Fibroblast of skin of scalp (primary cell): Measurements from ENCODE around the gene SAP30L. TPM values are rescaled to one million over a fixed set of nuclear protein-coding genes. Genes with fewer than 3 reads are reported as not detected.
A peak's percentile ranks its signal among the peaks of the same experiment; 100 is the strongest.

Experiments used
- DNase-seq: peaks from one replicate; pipeline ENCODE4 v3.0.0-alpha.2; 2013
- polyA plus RNA-seq, 2 experiments: library from polyadenylated mRNA; unstranded; fragments of 120-200 nt; gene quantifications; one replicate each; pipeline ENCODE4 v1.2.1, GENCODE V29; 2013; ENCODE audit not compliant: insufficient read length in 2 of 2

Gene SAP30L, protein sequence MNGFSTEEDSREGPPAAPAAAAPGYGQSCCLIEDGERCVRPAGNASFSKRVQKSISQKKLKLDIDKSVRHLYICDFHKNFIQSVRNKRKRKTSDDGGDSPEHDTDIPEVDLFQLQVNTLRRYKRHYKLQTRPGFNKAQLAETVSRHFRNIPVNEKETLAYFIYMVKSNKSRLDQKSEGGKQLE
- polyA plus RNA-seq (2013, experiment 1 of 2; ENCODE audit: insufficient read length), result 29.3 TPM
- polyA plus RNA-seq (2013, experiment 2 of 2; ENCODE audit: insufficient read length), result 26.1 TPM

DNA sequence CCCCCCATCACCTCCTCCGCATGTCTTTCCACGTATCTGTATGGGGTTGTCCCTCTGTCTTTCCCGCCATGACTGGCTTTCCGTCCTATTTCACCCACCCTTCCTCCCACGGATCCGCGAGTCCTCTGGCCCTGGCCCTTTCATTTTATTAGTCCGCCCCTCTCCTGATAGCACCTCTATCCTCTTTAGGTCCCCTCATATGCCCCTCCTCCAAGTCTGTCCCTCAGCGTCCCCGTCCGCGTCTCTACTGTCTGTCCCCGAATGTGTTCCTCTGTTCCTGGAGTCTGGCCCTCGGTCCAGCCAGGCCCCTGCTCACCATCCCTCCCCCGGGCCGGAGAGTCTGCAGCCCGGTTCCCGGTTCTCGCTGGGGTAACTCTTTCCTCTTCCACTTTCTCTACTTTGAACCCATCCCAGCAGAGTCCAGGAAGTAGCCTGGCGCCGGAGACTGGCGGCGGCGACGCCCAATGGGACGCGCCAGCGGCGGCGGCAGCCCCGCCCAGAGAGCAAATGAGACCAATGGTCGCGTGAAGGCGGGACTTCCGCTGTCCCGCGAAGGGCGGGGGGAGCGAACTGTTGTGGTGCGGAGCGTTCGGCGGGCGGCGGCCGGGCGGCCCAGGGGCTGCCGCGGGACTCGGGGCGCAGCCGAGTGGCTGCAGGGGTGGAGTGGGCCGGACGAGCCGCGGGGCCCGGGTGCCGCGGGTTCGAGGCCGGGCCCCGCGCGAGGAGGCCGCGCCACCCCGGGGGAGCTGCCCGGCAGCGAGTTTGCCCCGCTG, at the start of gene SAP30L:
Gene SAP30L, plus strand, starts transcription at position 576 of the 773 bp plus-strand sequence. CDS start 608 bp downstream, outside the sequence.
- DNase-seq, result peak; percentile 94

DNA sequence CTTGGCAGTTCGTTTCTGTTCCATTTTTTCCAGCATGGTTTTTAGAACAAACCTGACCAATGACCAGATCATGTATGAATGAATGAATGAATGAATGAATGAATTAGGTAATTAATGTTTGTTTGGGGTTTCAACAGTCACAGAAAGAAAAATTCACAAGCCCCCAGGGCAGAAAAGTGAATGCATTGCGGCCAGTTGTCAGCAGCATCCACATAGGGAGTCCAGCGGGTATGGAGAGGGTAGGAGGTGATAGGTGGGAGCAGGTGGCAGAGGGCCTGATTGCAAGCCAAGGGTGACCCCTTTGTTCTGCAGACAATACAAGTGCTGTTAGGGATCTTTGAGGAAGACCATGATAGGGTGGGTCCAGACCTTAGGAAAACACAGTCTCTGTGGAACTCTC, 49.7 kb upstream of the SAP30L start:
- no peak for DNase-seq

DNA sequence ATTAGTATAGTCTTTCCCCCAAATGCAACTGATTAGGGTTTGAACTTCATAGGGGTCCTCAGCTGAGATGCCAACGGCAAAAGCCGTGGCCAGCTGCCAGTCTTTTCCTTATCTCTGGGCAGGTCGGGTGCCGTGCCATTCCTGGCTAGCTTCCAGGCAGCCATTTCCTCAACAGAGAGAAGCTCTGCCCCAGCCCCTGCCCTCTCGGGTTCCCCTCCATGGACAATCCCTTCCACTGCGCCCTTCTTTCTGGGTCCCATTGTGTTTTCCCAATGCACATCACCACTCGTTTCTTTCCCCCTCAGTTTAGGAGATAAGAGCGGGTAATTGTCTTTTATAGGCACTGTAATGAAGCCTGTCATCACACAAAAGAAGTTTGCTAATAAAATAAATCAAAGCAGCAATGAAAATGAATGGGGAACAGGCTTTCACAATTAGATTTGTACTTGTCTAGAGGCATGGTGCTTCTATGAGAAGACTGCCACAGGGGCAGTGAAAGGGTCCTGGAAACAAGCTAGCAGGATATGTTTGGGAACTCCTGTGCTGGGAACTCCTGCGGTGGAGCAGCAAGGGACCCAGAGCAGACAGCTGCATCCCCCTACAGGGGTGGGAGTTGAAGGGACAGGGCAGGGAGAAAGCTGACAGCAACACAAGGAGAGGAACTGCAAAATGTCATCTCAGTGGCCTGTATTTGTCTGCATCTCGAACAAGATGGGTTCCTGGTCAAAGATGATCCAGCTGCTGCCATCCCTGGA, 48.0 kb upstream of the SAP30L start:
- no peak for DNase-seq

GRCh38 chr5:154400678-154401077, 45.1 kb upstream of the SAP30L start:
- DNase-seq, result no peak

- DNase-seq, result no peak
Observed at GRCh38 chr5:154401355-154401754, 44.4 kb upstream of the SAP30L start.

DNA sequence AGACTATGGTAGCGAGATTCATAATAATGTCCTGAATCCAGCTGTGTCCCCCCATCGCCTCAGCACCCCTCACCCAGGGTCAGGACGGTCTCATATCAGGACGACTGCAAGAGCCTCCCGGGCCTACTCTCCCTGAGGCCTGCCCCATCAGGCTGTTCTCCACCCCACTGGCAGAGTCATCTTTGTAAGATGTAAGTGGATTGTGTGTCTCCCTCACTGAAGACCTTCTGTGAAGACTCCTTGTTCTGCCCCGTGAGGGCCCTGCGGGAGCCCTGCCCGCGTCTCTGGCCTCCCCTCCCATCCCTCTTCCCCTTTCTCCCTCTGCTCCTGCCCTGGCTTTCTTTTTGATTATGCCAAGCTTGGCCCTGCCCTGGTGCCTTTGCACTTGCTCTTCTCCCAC, 43.9 kb upstream of the SAP30L start:
- DNase-seq, result no peak

DNA sequence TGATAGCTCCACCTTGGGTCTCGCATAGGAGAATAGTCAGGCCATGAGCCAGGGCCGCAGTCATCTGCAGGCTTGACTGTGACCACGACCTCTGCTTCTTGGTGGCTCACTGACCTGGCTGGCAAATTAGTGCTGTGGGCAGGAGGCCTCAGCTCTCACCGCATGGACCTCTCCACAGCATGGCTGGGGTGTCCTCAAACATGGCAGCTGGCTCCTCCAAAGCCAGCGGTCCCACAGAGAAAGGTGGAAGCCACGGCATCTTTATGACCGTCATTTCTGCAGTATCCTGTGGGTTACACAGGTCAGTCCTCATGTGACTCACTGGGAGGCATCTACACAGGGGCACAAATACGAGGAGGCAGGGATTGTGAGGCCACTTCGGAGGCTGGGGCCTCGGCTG, 43.2 kb upstream of the SAP30L start:
- DNase-seq, result no peak

GRCh38 chr5:154403234-154403633, 42.6 kb upstream of the SAP30L start:
- peak; percentile 19 for DNase-seq

GRCh38 chr5:154403776-154404387, 41.9 kb upstream of the SAP30L start:
- DNase-seq, result no peak

- DNase-seq, result peak; percentile 80
Observed at GRCh38 chr5:154405078-154405792, 40.6 kb upstream of the SAP30L start.

GRCh38 chr5:154406231-154406630, 39.6 kb upstream of the SAP30L start:
- DNase-seq, result no peak

DNA sequence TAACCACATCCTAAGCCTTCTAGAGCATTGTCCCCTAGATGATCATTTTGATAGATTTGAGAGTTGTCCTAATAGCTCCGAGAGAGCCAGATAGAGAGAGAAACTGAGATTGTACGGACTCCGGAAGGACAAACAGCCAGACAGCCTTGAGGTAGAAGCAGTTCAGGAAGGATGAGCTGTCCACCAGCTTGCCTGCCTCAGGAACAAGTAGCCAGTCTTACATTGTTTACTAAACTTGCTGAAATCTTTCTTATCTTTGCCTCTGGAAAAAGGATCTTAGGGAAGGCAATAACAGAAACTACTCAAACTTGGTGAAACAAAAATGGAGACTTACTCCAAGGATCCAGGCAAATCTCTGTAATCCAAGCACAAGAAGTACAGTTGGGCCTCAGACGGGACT, 39.0 kb upstream of the SAP30L start:
- DNase-seq, result no peak

DNA sequence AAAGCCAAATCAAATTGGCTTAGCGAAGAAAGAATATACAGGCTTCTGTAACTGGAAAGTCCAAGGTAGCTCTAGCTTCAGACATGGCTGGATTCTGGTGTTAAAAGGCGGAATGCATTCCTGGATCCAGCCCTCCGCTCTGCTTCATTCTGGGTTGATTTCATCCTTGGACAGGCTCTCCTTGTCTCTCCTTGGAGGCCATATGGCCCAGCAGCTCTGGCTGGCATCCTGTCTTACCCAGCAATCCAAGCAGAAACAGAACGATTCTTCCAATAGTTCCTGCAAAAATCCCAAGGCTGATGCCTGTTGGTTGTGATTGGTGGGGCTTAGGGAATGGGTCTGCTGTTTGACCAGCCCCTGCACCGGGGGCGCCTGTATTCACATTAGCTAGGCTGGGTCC, 37.0 kb upstream of the SAP30L start:
- DNase-seq, result no peak

DNA sequence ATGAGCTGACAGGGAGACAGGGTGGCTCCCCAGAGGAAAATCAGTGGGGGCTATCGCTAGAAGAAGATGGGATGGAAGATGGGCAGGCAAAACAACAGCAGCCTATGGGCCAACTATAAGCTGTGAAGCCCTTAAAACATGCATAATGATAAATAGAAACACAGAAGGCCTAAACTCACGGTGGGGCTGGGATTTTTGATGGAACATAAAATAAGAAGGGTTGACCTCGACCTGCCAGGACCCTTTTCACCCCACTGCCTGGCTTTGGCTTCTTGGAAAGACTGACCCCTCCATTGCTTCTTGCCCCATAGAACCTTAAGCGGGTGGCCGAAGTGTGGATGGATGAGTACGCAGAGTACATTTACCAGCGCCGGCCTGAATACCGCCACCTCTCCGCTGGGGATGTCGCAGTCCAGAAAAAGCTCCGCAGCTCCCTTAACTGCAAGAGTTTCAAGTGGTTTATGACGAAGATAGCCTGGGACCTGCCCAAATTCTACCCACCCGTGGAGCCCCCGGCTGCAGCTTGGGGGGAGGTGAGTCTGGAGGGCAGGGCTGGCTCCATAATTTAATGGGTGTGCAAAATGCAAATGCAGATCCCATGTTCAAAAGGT, 36.5 kb upstream of the SAP30L start:
- no peak for DNase-seq

DNA sequence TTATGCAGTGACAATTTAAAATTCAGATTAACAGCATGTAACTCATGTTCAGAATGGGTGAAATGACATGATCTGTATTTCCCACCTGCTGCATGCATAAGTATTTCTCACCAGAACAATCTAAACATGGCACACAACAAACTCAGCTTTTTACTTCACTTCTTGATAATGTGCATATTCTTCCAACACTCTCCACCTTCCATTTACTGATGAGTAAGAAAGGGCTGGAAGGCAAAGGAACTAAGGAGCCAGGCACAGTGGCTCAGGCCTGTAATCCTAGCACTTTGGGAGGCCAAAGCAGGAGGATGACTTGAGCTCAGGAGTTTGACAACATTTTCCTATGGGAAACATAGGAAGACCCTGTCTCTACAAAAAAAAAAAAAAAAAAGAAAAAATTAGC, 35.8 kb upstream of the SAP30L start:
- DNase-seq, result no peak

DNA sequence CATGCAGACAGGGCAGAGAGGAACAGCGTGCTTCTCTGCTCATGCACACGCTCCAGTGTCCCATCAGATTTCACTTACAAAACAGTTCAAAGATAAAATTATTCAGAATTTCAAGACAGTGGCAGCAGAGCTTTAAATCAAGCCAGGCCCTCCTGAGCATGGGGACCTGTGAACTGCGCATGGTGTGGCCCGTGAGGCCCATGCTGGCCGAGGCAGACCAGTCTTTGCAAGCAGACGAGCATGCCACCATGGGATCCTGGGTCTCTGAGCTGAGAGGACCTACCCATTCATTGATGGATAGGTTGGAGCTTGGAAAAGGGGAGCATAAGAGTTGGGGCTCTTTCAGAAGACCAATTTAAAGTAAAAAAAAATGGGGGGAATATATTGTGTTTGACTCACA, 35.0 kb upstream of the SAP30L start:
- no peak for DNase-seq

- DNase-seq, result no peak
Observed at GRCh38 chr5:154411338-154411737, 34.5 kb upstream of the SAP30L start.

DNA sequence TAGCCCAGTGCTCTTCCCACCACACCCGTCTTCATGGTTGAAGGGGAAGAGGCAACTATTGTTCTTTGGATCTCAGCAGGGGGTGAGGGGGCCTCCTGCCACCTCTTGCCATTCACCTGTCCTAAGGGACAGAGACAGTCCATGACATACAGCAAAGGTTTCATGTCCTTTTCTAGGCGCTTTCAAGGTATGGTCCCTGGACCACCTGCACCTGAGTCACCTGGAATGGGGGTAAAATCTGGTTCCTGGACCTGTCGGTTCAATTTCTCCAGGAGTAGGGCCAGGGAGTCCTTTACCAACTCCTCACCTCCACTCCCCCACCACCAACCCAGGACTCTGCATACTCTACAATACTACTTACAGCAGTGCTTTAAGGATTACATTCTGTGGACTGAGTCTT, 33.5 kb upstream of the SAP30L start:
- DNase-seq, result no peak

DNA sequence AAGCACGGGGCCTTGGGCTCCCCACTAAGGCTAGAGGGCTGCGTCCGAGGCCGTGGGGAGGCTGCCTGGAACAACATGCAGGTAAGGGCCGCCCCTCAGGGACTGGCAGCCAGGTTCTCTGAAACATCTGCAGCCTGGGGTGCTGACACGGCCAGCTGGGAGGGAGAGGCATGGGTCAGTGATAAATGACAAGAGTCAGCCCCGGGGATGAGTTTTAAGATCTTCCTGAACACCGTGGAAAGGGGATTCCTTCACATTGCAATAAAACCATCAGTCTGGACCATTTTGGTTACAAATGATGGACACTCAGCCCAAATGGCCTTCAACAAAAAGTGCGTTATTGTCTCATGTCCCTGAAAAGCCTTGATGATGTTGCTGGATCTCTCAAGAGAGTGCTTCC, 32.9 kb upstream of the SAP30L start:
- no peak for DNase-seq

- no peak for DNase-seq
Observed at GRCh38 chr5:154415114-154415513, 30.7 kb upstream of the SAP30L start.

DNA sequence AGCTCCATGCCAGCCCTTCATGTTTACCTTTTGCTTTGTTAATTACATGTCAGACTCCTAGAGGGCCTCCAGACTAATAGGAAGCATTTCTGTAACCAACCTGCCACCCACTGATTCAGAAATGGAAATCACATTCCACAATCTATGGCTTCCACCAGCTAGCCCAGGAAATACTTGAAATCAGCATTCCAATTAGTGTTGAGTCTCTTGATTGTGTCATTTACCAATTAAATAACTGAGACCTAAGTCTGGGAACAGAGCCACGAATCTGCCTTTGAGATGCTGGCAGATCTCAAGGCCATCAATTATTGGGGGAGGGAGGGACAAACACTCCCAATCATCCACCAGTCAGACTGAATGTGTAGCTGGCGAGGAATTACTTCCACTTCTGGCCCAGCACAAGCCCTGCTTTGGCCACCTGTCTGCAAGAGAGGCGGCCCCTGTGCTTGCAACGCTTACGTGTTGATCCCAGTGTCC, 27.4 kb upstream of the SAP30L start:
- DNase-seq, result peak; percentile 25

DNA sequence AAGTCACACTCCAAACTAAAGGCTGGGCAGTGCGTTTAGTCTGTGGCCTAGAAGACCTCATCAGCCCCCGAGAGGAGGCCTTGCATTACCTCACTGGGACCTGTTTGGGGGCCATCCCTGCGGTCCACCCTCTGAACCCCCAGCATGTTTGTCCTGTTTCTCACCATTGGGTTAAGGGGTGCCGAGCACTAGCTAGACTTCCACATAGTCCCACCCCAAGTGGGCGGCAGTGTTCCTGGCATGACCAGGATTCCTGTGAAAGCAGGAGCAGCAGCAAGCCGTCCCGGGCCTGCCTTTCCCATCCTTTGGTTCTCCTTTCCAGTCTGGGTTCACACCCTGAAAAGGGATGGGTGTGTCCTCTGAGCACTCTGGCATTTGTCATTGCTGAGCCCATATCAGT, 26.6 kb upstream of the SAP30L start:
- no peak for DNase-seq
